ENCODE data around the gene SMS. TPM values are rescaled to one million over a fixed set of nuclear protein-coding genes. Genes with fewer than 3 reads are reported as not detected.

Gene SMS
- total RNA-seq, 2 donors from 2014 or later: 40.3 to 41.3 TPM

GRCh38 chrX:22035236-22035635, 94.7 kb downstream of the SMS start:
- no peak for TF ChIP-seq CTCF (IDR thresholded peaks at IDR 0.05)
- no peaks in the 10 kb centered on the region for H3K36me3 ChIP-seq
- H3K27ac ChIP-seq: no peak overlapping the region
- DNase-seq (ENCODE audit: low spot score): no peak
- H3K4me3 ChIP-seq: no peak overlapping the region
- H3K27me3 ChIP-seq: no peaks in the 10 kb centered on the region
- H3K4me1 ChIP-seq: no peaks in the 10 kb centered on the region
- H3K9me3 ChIP-seq: no peaks in the 10 kb centered on the region

GRCh38 chrX:22037225-22037624, 96.7 kb downstream of the SMS start:
- DNase-seq (ENCODE audit: low spot score): no peak
- H3K4me3 ChIP-seq: no peak overlapping the region
- H3K27me3 ChIP-seq: no peaks in the 10 kb centered on the region
- H3K4me1 ChIP-seq: no peaks in the 10 kb centered on the region
- H3K9me3 ChIP-seq: no peaks in the 10 kb centered on the region
- H3K27ac ChIP-seq: no peak overlapping the region
- H3K36me3 ChIP-seq: no peaks in the 10 kb centered on the region
- TF ChIP-seq CTCF (IDR thresholded peaks at IDR 0.05): no peak

- no peaks in the 10 kb centered on the region for H3K9me3 ChIP-seq
- no peak for TF ChIP-seq CTCF (IDR thresholded peaks at IDR 0.05)
- no peaks in the 10 kb centered on the region for H3K27me3 ChIP-seq
- H3K36me3 ChIP-seq: no peaks in the 10 kb centered on the region
- H3K4me3 ChIP-seq: no peak overlapping the region
- H3K4me1 ChIP-seq: no peaks in the 10 kb centered on the region
- no peak overlapping the region for H3K27ac ChIP-seq
- no peak for DNase-seq (ENCODE audit: low spot score)
Observed at GRCh38 chrX:22037911-22038537, 97.5 kb downstream of the SMS start.

- Histone ChIP-seq H3K4me1 (no peaks in the 10 kb centered on the region), H3K9me3 (no peaks in the 10 kb centered on the region), H3K27me3 (no peaks in the 10 kb centered on the region), H3K36me3 (no peaks in the 10 kb centered on the region), H3K27ac (no peak overlapping the region), H3K4me3 (no peak overlapping the region)
- DNase-seq (ENCODE audit: low spot score): no peak
- no peak for TF ChIP-seq CTCF (IDR thresholded peaks at IDR 0.05)
Observed at GRCh38 chrX:22039541-22039940, 99.0 kb downstream of the SMS start.

- Histone ChIP-seq H3K4me3 (no peak overlapping the region), H3K9me3 (no peaks in the 10 kb centered on the region), H3K27ac (no peak overlapping the region), H3K27me3 (no peaks in the 10 kb centered on the region), H3K36me3 (no peaks in the 10 kb centered on the region), H3K4me1 (no peaks in the 10 kb centered on the region)
- no peak for TF ChIP-seq CTCF (IDR thresholded peaks at IDR 0.05)
- DNase-seq (ENCODE audit: low spot score): no peak
Observed at GRCh38 chrX:22040184-22040583, 99.7 kb downstream of the SMS start.

GRCh38 chrX:22041907-22042530, 101.5 kb downstream of the SMS start:
- Histone ChIP-seq H3K27ac (no peak overlapping the region), H3K4me1 (no peaks in the 10 kb centered on the region), H3K36me3 (no peaks in the 10 kb centered on the region), H3K4me3 (no peak overlapping the region), H3K9me3 (no peaks in the 10 kb centered on the region), H3K27me3 (no peaks in the 10 kb centered on the region)
- no peak for DNase-seq (ENCODE audit: low spot score)
- TF ChIP-seq CTCF (IDR thresholded peaks at IDR 0.05): no peak
